ENCODE measurements around the gene PGAM2. TPM values are rescaled to one million over a fixed set of nuclear protein-coding genes. Genes with fewer than 3 reads are reported as not detected.

Gene PGAM2
- total RNA-seq, 1 donor from 2014 or later: not detected

GRCh38 chr7:44086627-44087026, 21.3 kb upstream of the PGAM2 start:
- DNase-seq (ENCODE audit: low spot score): no peak
- ATAC-seq: no peak

DNA sequence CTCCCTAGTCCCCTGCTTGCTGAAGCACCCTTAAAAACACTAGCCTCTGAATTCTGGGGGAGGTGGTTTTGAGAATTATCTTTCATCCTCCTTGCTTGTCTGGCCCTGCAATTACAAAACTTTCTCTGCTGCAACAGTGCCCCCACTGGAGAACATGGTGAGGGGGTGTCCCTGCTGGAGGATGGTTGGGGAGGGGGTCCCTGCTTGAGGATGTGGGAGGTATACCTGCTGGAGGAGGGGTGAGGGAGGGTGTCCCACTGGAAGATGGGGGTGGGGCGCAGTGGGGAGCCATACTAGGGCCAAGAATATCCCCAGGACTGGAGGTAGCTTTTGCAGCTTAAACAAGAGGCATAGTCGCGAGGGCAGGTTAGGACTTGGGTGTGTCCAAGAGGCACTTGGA, 20.2 kb upstream of the PGAM2 start:
- no peak for DNase-seq (ENCODE audit: low spot score)
- no peak for ATAC-seq

DNA sequence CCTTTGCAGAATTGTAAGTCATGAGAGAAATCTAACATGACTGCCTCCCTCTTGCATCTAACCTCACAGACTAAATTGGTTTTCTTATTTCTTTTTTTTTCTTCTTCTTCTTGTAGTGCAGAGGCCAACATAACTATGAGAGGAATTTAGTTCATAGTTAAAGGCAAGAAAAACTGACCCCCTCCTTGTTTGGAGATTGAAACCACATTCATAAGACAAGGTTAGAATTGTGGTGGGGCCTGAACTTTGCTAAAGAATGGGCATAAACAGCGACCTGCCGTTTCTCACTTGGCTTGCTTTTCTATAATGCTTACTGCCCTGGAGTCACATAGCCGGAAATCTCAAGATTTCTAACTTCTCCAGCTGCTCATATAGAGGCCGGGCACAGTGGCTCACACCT, 19.3 kb upstream of the PGAM2 start:
- ATAC-seq (no peak), DNase-seq (ENCODE audit: low spot score) (no peak)

DNA sequence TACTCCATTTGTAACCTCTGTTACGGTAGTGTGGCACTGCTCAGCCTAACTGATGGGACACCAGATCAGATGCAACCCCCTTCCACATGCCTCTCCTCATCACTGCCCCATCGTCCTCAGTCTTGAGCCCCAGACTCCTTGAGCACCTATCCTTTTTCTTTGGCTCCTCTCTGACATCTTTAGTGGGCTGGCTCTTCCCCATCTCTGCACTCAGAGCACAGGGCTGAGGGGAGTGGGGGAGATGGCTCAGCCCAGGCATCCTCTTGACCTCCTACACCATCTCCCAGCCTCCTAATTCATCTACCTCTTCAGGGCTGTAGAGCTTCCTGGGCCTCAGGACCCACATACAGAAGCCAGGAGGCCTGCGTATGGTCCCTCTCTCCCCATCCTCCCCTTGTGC, 18.4 kb upstream of the PGAM2 start:
- ATAC-seq: no peak
- no peak for DNase-seq (ENCODE audit: low spot score)

GRCh38 chr7:44082541-44083207, 17.3 kb upstream of the PGAM2 start:
- peak; percentile 92 for ATAC-seq

GRCh38 chr7:44081266-44081748, 15.9 kb upstream of the PGAM2 start:
- ATAC-seq (no peak), DNase-seq (ENCODE audit: low spot score) (no peak)

More at GRCh38 chr7:44082541-44083207, 17.3 kb upstream of the PGAM2 start:
- peak; percentile 99 for DNase-seq (ENCODE audit: low spot score)

DNA sequence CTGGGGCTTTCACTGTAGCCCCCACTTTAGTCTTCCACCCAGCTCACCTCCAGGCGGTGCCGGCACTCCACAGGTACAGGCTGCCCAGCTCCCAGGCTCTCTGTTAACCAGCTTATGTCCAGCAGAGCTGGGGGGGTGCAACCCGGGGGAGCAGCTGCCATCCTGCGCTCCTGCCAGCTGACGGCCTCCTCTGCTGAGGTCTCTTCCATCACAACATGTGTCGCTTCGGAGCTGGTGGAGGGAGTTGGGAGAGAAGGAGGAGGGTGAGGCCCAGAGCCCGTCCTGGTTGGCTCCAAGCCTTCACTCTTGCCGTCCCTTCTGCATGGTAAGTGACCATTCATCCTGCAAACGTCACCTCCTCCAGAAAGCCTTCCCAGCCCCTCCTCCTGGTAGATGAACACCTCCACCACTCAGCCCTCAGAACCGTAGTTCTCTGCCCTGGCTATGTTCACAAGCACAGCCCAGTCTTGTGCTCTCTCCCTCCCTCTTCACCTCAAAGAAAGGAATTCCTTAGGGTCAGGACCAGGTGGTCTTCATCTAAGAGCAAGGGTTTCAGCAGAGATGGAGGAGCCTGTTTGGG, 15.4 kb upstream of the PGAM2 start:
- ATAC-seq (no peak), DNase-seq (ENCODE audit: low spot score) (no peak)

- ATAC-seq: no peak
- DNase-seq (ENCODE audit: low spot score): no peak
Observed at GRCh38 chr7:44080118-44080517, 14.8 kb upstream of the PGAM2 start.

GRCh38 chr7:44079331-44080021, 14.1 kb upstream of the PGAM2 start:
- ATAC-seq (no peak), DNase-seq (ENCODE audit: low spot score) (no peak)

- ATAC-seq (no peak), DNase-seq (ENCODE audit: low spot score) (no peak)
Observed at GRCh38 chr7:44078521-44078920, 13.2 kb upstream of the PGAM2 start.

- no peak for ATAC-seq
- no peak for DNase-seq (ENCODE audit: low spot score)
Observed at GRCh38 chr7:44077681-44078091, 12.3 kb upstream of the PGAM2 start.

- no peak for ATAC-seq
- no peak for DNase-seq (ENCODE audit: low spot score)
Observed at GRCh38 chr7:44077061-44077460, 11.7 kb upstream of the PGAM2 start.

- peak; percentile 94 for DNase-seq (ENCODE audit: low spot score)
- peak; percentile 78 for ATAC-seq
Observed at GRCh38 chr7:44076101-44076895, 10.9 kb upstream of the PGAM2 start.

DNA sequence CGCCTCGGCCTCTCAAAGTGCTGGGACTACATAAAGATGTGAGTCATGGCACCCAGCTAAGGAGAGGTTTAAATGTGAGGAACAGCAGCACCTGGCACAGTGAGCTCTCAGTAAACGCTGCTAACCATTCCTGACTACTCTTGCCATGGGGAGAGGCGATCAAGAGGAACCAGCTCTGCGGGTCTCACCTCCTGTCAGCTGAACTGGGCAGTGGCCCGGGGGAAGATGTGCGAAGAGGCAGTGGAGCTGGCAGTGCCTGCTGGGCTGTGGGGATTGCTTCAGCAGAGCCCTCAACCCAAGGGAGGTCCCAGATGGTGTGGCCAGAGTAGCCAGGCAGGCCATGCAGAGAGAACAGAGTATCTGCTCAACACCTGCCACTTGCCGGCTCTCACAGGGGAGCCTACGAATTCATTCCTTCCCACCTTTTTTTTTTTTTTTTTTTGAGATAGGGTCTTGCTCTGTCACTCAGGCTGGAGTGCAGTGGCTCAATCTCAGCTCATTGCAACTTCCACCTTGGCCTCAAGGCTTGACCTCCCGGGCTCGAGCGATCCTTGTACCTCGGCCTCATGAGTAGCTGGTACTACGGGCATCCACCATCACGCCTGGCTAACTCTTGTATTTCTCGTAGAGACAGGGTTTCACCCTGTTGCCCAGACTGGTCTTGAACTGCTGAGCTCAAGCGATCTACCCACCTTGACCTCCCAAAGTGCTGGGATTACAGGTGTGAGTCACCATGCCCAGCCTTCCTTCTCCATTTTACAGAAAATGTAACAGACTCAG, 10.1 kb upstream of the PGAM2 start:
- peak; percentile 48 for DNase-seq (ENCODE audit: low spot score)
- no peak for ATAC-seq

DNA sequence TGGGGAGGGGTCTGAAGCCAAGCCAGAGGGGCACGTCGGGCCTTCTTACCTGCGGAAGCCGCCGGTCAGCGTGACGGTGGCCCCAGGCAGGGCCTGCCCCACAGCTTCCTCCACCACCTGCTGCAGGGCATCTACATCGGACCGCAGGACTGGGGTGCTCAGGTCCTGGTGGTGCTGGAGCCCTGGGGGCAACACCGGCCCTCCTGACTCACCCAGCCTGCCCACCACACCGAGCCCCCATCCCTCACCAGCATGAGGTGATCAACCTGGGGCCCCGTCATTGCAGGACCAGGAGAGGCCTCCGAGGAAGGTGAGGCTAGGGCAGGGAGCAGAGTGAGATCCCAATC, 9.0 kb upstream of the PGAM2 start:
- DNase-seq (ENCODE audit: low spot score) (peak; percentile 46), ATAC-seq (no peak)

- DNase-seq (ENCODE audit: low spot score): peak; percentile 95
- ATAC-seq: peak; percentile 83
Observed at GRCh38 chr7:44073664-44074348, 8.4 kb upstream of the PGAM2 start.

DNA sequence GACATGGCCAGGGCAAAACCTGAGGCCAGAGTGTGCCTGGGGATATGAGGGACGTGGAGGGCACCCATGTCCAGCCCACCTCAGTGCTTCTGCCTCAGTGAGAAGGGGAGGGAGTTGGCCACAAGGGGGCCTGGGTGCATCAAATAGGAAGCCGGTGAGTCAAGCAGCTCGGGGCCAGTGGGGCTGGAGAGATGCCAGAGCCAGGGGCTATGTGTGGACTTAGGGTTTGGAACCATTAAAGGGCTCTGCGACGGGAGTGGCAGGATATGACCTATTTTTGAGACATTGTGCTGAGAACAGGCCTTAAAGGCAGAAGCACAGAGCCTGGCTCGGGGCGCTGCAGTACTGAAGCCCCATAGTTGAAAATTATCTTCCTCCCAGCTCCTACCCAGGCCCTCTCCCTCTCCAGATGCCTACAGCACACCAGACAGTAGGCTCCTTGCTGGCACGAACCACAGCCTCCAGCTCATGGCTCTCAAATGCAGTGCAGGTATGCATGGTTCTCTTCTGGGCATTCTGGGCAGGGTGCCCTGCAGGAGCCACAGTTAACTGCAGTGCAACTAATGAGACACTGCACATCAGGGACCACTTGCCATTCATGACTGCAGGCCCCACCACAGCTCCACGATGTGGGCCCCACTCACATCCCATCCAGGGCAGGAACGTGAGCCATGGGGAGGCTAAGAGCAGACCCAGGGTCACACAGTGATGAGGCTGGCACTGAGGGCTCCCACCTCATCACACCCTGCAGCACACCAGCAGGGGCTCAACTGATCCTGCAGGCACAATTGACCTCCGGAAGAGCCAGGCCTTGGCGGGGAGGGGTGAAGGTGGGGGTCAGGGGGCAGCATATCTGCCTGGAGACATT, 7.2 kb upstream of the PGAM2 start:
- DNase-seq (ENCODE audit: low spot score): no peak

GRCh38 chr7:44071726-44072363, 6.5 kb upstream of the PGAM2 start:
- DNase-seq (ENCODE audit: low spot score): no peak
- ATAC-seq: no peak

More for the DNA sequence above, 7.2 kb upstream of the PGAM2 start:
- ATAC-seq: peak; percentile 1

DNA sequence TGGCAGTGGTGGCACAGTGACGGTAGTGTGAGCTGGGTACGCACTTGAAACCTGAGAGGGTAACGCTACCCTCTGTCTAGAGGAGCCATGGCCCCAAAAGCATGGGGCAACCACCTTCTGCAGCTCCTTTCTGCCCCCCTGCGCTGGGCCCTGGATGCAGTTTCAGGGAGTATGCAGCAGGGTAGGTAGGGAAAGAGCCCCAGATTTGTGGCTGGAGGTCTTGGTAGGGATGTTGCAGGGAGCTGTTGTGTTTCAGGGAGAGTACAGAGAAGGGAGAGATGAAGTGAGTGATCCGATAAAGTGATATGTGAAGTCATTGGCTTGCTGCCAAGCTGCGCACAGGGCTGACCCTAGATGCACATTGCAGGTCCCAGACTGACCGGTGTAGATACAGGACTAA, 2.7 kb upstream of the PGAM2 start:
- DNase-seq (ENCODE audit: low spot score) (no peak), ATAC-seq (peak; percentile 2)

Measured in left lobe of liver (tissue), 2 donors.